Neural crest cell (in vitro differentiated cells): ENCODE data around the gene KRT10. TPM values are rescaled to one million over a fixed set of nuclear protein-coding genes. Genes with fewer than 3 reads are reported as not detected.
"Not testable (repeated sequence)": the region's sequence is repeated elsewhere in the genome, so short reads cannot be mapped to it uniquely, and the experiment has no call there.

Experiments used
- DNase-seq: peaks from one replicate; pipeline ENCODE4 v3.0.0; 2021; ENCODE audit warnings: low read depth, mixed read lengths, low spot score
- H3K27ac Mint-ChIP-seq: one replicate; pipeline ENCODE4 v1.8.0; 2021; ENCODE audit warnings: mild to moderate bottlenecking, mixed read lengths; ENCODE audit not compliant: unreplicated experiment
- H3K27me3 Mint-ChIP-seq: 2 replicates; pipeline ENCODE4 v1.8.0; 2021; ENCODE audit warnings: low read depth, mild to moderate bottlenecking, mixed read lengths
- H3K36me3 Mint-ChIP-seq: 2 replicates; pipeline ENCODE4 v1.8.0; 2021; ENCODE audit warnings: low read depth, mild to moderate bottlenecking, mixed read lengths
- H3K4me1 Mint-ChIP-seq: 2 replicates; pipeline ENCODE4 v1.8.0; 2021; ENCODE audit warnings: mixed read lengths
- H3K4me3 Mint-ChIP-seq: one replicate; pipeline ENCODE4 v1.8.0; 2021; ENCODE audit warnings: mild to moderate bottlenecking, mixed read lengths
- H3K9me3 Mint-ChIP-seq: 2 replicates; pipeline ENCODE4 v1.8.0; 2021; ENCODE audit warnings: mixed read lengths
- CTCF ChIP-seq: fragments of 200-600 bp; sonication (generic); conservative IDR thresholded peaks from 2 replicates; pipeline ENCODE4 v1.5.0; 2021; ENCODE audit warnings: antibody characterized with exemption, mild to moderate bottlenecking
- total RNA-seq: library from RNA; stranded (reverse); gene quantifications from 2 replicates; pipeline ENCODE4 v1.2.1, GENCODE V29; 2021

KRT10 gene
- total RNA-seq, 1 donor from 2014 or later: 39.1 TPM

- peak; percentile 39 for TF ChIP-seq CTCF
- Mint-ChIP-seq H3K4me3 (no peak overlapping the region), H3K9me3 (no peaks in the 10 kb centered on the region), H3K36me3 (no peaks in the 10 kb centered on the region), H3K4me1 (no peaks in the 10 kb centered on the region), H3K27me3 (peaks cover 10% of the 10 kb centered on the region), H3K27ac (no peak overlapping the region)
- DNase-seq: peak; percentile 22
Measured at GRCh38 chr17:40862985-40863733, 40.7 kb upstream of the KRT10 start.

GRCh38 chr17:40859536-40859935 is 37.1 kb upstream of the KRT10 start:
- Mint-ChIP-seq H3K4me1 (no peaks in the 10 kb centered on the region), H3K9me3 (no peaks in the 10 kb centered on the region), H3K36me3 (no peaks in the 10 kb centered on the region)

GRCh38 chr17:40858667-40859066 is 36.3 kb upstream of the KRT10 start:
- not testable (repeated sequence) for H3K4me1 Mint-ChIP-seq, H3K27me3 Mint-ChIP-seq, H3K9me3 Mint-ChIP-seq, H3K27ac Mint-ChIP-seq, H3K36me3 Mint-ChIP-seq, H3K4me3 Mint-ChIP-seq, DNase-seq

More at GRCh38 chr17:40859536-40859935, 37.1 kb upstream of the KRT10 start:
- Mint-ChIP-seq H3K27ac (no peak overlapping the region), H3K4me3 (no peak overlapping the region), H3K27me3 (peaks cover 6% of the 10 kb centered on the region)
- DNase-seq: no peak
- no peak for TF ChIP-seq CTCF

GRCh38 chr17:40857535-40857934 is 35.1 kb upstream of the KRT10 start:
- TF ChIP-seq CTCF: no peak
- H3K36me3 Mint-ChIP-seq: no peaks in the 10 kb centered on the region
- no peaks in the 10 kb centered on the region for H3K4me1 Mint-ChIP-seq
- peaks cover 13% of the 10 kb centered on the region for H3K27me3 Mint-ChIP-seq
- no peak for DNase-seq
- no peaks in the 10 kb centered on the region for H3K9me3 Mint-ChIP-seq
- no peak overlapping the region for H3K27ac Mint-ChIP-seq
- H3K4me3 Mint-ChIP-seq: no peak overlapping the region

- DNase-seq: no peak
- Mint-ChIP-seq H3K27ac (no peak overlapping the region), H3K4me3 (no peak overlapping the region), H3K36me3 (no peaks in the 10 kb centered on the region), H3K9me3 (no peaks in the 10 kb centered on the region), H3K27me3 (peaks cover 22% of the 10 kb centered on the region), H3K4me1 (no peaks in the 10 kb centered on the region)
- TF ChIP-seq CTCF: no peak
Measured at GRCh38 chr17:40854175-40854814, 31.9 kb upstream of the KRT10 start.

DNA sequence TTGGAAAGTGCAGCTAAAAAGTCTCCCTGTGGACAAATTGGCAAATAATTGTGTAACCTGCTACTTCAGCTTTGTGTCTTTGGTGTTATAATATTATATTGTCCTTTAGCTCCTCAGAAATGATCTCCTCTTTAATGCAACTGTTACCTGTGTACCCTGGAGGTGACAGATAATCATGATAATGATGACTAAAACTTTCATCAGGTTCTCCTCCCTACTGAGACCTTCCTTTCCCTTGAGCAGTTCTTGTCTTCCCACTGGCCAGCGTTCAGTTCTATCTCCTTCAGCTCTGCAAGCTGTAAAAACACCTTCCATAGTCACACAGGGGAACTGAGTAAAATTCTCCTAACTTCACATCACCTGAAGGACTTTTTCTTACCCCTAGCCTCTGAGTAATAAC is 29.9 kb upstream of the KRT10 start:
- no peak for TF ChIP-seq CTCF
- Mint-ChIP-seq H3K36me3 (no peaks in the 10 kb centered on the region), H3K27ac (no peak overlapping the region), H3K4me1 (no peaks in the 10 kb centered on the region), H3K9me3 (no peaks in the 10 kb centered on the region), H3K4me3 (no peak overlapping the region), H3K27me3 (peaks cover 29% of the 10 kb centered on the region)
- DNase-seq: no peak
